HEK293 (cell line): ENCODE data around the gene PELI3.

ENCODE experiments used
- CTCF ChIP-seq: fragments of 450-650 bp; formaldehyde crosslinking; IDR thresholded peaks from 2 replicates; pipeline ENCODE4 v1.5.1; 2016; ENCODE audit warnings: missing biosample characterization, missing genetic modification characterization
- HOXA7 ChIP-seq: sonication (generic); formaldehyde crosslinking; IDR thresholded peaks from 2 replicates; pipeline ENCODE4 v1.8.1; 2022; ENCODE audit warnings: missing genetic modification reagents, borderline replicate concordance
- PBX3 ChIP-seq: sonication (generic); formaldehyde crosslinking; IDR thresholded peaks from 2 replicates; pipeline ENCODE4 v1.8.1; 2022; ENCODE audit warnings: mild to moderate bottlenecking, moderate library complexity, missing genetic modification reagents
- TCF7L2 ChIP-seq: IDR thresholded peaks from 2 replicates; pipeline ENCODE4 v1.6.1; 2011; ENCODE audit warnings: low read depth, mild to moderate bottlenecking, inconsistent platforms, low read length, moderate library complexity, borderline replicate concordance
- ZNF776 ChIP-seq: fragments of 450-650 bp; formaldehyde crosslinking; IDR thresholded peaks from 2 replicates; pipeline ENCODE4 v1.5.0; 2017; ENCODE audit warnings: missing biosample characterization, missing genetic modification characterization, borderline replicate concordance
- ZNF843 ChIP-seq: fragments of 450-650 bp; formaldehyde crosslinking; IDR thresholded peaks from 2 replicates; pipeline ENCODE4 v1.5.1; 2016; ENCODE audit warnings: missing biosample characterization, missing genetic modification characterization
- TF ChIP-seq, protein P1 (sequence below): fragments of 450-650 bp; formaldehyde crosslinking; IDR thresholded peaks from 2 replicates; pipeline ENCODE4 v1.5.1; 2016; ENCODE audit warnings: missing biosample characterization, missing genetic modification characterization
- TF ChIP-seq, protein P2 (sequence below): fragments of 450-650 bp; formaldehyde crosslinking; IDR thresholded peaks from 2 replicates; pipeline ENCODE4 v1.5.1; 2016; ENCODE audit warnings: missing biosample characterization, missing genetic modification characterization
- TF ChIP-seq, protein P3 (sequence below): fragments of 450-650 bp; IDR thresholded peaks from 2 replicates; pipeline ENCODE4 v1.5.1; 2018; ENCODE audit warnings: missing biosample characterization, missing genetic modification characterization

GRCh38 chr11:66418986-66419308, 47.8 kb upstream of the PELI3 start:
- TF ChIP-seq, protein P1, sequence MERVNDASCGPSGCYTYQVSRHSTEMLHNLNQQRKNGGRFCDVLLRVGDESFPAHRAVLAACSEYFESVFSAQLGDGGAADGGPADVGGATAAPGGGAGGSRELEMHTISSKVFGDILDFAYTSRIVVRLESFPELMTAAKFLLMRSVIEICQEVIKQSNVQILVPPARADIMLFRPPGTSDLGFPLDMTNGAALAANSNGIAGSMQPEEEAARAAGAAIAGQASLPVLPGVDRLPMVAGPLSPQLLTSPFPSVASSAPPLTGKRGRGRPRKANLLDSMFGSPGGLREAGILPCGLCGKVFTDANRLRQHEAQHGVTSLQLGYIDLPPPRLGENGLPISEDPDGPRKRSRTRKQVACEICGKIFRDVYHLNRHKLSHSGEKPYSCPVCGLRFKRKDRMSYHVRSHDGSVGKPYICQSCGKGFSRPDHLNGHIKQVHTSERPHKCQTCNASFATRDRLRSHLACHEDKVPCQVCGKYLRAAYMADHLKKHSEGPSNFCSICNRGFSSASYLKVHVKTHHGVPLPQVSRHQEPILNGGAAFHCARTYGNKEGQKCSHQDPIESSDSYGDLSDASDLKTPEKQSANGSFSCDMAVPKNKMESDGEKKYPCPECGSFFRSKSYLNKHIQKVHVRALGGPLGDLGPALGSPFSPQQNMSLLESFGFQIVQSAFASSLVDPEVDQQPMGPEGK (tag by site-specific recombination) = no peak
- TF ChIP-seq, protein P2, sequence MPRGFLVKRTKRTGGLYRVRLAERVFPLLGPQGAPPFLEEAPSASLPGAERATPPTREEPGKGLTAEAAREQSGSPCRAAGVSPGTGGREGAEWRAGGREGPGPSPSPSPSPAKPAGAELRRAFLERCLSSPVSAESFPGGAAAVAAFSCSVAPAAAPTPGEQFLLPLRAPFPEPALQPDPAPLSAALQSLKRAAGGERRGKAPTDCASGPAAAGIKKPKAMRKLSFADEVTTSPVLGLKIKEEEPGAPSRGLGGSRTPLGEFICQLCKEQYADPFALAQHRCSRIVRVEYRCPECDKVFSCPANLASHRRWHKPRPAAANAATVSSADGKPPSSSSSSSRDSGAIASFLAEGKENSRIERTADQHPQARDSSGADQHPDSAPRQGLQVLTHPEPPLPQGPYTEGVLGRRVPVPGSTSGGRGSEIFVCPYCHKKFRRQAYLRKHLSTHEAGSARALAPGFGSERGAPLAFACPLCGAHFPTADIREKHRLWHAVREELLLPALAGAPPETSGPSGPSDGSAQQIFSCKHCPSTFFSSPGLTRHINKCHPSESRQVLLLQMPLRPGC (tag by site-specific recombination) = no peak
- TF ChIP-seq TCF7L2 (no peak), HOXA7 (CRISPR knock-in tag) (no peak), CTCF (tag by site-specific recombination) (no peak), ZNF776 (no peak), ZNF843 (tag by site-specific recombination) (no peak), PBX3 (CRISPR knock-in tag) (no peak)
- TF ChIP-seq, protein P3, sequence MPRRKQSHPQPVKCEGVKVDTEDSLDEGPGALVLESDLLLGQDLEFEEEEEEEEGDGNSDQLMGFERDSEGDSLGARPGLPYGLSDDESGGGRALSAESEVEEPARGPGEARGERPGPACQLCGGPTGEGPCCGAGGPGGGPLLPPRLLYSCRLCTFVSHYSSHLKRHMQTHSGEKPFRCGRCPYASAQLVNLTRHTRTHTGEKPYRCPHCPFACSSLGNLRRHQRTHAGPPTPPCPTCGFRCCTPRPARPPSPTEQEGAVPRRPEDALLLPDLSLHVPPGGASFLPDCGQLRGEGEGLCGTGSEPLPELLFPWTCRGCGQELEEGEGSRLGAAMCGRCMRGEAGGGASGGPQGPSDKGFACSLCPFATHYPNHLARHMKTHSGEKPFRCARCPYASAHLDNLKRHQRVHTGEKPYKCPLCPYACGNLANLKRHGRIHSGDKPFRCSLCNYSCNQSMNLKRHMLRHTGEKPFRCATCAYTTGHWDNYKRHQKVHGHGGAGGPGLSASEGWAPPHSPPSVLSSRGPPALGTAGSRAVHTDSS (tag by site-specific recombination) = no peak
